ENCODE results near the gene TRERF1.

DNA sequence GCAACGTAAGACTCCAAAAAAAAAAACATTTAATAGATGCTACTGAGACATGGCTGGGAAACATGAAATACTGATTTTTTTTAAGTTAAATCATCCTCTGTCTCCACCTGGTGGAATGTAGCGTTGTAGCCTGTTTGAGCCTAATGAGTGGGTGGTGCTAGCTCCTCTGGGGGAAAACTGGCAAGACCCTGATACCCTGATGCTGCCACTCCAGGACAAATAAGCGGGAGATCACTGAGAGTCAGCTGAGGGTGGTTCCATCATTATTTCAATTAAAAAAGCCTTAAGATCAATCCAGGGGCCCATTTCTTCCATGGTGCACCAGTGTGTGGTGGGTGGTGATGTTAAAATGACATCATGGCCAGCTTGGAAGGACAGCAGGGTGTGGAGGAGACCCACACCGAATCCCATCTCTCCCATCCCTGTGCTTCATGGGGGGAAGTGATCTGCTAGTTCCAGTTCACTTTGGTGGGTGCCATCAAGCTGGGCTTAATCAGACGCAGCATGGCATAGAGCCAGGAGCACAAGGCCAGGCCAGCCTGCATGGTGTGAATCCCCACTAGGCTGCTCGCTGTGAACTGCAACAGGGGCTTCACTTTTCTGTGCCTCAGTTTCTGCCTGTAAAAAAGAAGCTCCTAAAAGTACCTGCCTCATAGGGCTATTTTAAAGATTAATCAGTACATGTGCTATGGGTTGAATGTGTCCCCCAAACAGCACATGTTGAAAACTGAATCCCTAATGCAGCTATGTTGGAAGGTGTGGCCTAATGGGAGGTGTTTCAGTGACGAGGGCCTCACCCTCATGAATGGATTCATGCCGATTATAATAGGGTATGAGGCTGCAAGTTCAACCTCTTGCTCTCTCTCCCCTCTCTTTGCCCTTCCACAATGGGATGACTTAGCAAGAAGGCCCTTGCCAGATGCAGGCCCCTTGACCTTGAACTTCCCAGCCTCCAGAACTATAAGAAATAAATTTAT is 221.1 kb downstream of the TRERF1 start:
- no peak for TF ChIP-seq POLR2A (IDR thresholded peaks at IDR 0.05; ENCODE audit: low read length)
- TF ChIP-seq GATA1 (IDR thresholded peaks at IDR 0.05; ENCODE audit: low read depth, low read length), result no peak
